Epithelial cell of proximal tubule (primary cell): ENCODE measurements around the gene KRTAP9-6. TPM values are rescaled to one million over a fixed set of nuclear protein-coding genes. Genes with fewer than 3 reads are reported as not detected.
"Not testable (repeated sequence)": the region's sequence is repeated elsewhere in the genome, so short reads cannot be mapped to it uniquely, and the experiment has no call there.

Source experiments
- DNase-seq: peaks from one replicate; pipeline ENCODE4 v3.0.0-alpha.2; 2011; ENCODE audit warnings: low read depth
- H3K4me3 ChIP-seq: 2 replicates; pipeline ENCODE4 v1.5.1; 2011; ENCODE audit warnings: low read depth, mild to moderate bottlenecking, low read length
- total RNA-seq: library from RNA; depleted of rRNA; stranded (reverse); fragments of >200 nt; gene quantifications from 2 replicates; pipeline ENCODE4 v1.2.3, GENCODE V29; 2015
- TF ChIP-seq, protein P1 (sequence below): conservative IDR thresholded peaks from 2 replicates; pipeline ENCODE4 v1.5.1; 2012; ENCODE audit warnings: low read depth, mild to moderate bottlenecking, low read length

The KRTAP9-6 gene
- total RNA-seq, 1 donor from 2014 or later, result not detected

DNA sequence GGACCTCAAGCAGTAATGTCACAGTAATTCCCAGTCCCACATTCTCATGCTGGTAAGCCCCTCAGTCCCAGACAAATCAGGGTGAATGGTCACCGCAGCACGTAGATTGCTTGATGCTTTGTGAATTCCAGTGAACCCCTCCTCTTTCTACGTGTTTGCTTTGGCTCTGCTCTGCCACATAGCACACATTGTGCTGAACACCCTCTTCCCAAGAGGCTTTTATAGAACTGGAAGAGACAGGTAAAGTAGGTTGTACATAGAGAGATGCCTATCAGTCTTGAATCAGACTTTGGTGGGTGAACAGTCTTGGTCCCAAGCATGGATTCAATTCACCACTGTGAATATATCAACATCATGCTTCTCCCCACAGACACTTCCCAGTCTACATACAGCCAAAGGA lies 579 bp upstream of the KRTAP9-6 start:
- no peak overlapping the region for H3K4me3 ChIP-seq
- TF ChIP-seq, protein P1, sequence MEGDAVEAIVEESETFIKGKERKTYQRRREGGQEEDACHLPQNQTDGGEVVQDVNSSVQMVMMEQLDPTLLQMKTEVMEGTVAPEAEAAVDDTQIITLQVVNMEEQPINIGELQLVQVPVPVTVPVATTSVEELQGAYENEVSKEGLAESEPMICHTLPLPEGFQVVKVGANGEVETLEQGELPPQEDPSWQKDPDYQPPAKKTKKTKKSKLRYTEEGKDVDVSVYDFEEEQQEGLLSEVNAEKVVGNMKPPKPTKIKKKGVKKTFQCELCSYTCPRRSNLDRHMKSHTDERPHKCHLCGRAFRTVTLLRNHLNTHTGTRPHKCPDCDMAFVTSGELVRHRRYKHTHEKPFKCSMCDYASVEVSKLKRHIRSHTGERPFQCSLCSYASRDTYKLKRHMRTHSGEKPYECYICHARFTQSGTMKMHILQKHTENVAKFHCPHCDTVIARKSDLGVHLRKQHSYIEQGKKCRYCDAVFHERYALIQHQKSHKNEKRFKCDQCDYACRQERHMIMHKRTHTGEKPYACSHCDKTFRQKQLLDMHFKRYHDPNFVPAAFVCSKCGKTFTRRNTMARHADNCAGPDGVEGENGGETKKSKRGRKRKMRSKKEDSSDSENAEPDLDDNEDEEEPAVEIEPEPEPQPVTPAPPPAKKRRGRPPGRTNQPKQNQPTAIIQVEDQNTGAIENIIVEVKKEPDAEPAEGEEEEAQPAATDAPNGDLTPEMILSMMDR, result no peak
- no peak for DNase-seq

DNA sequence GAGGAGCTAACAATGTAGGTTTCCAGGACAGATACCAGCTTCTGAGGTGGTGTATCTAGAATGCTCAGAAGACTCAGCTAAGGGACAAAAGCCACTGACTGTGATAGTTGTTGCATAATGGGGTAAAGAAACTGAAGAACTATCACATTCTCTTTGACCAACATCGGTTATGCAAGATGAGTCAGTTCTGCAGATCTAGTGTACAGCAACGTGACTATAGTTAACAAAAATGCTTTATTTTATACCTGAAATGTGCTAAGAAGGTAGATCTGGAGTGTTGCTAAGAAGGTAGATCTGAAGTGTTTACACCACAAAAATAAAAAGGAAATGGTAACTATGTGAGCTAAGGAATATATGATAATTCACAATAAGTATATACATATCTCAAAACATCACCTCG lies 2.5 kb downstream of the KRTAP9-6 start:
- DNase-seq, result no peak
- TF ChIP-seq, protein P1, result no peak
- no peak overlapping the region for H3K4me3 ChIP-seq

DNA sequence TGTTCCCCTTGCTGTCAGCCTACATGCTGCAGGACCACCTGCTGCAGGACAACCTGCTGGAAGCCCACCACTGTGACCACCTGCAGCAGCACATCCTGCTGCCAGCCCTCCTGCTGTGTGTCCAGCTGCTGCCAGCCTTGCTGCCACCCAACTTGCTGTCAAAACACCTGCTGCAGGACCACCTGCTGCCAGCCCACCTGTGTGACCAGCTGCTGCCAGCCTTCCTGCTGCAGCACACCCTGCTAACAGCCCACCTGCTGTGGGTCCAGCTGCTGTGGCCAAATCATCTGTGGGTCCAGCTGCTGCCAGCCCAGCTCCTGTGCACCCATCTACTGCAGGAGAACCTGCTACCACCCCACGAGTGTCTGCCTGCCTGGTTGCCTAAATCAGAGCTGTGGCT lies 6.1 kb downstream of the KRTAP9-6 start:
- H3K4me3 ChIP-seq, DNase-seq: not testable (repeated sequence)

DNA sequence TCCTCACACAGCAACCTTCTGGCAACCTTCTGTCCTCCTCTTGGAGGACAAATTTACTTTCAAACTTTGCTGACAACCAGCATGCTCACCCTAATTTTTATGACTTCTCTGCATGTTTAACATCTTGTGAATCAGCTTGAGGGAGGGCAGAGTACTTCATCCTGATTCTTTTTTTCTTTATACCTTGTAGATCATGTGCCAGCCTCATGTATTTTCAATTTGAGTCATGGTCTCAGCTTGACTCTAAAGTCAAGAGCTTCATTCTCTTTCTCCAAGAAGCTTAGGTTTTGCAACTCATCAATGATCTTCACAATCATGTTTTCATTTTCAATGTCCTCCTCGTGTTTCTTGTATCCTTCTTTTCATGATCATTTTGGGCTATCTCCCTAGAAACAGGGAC lies 6.7 kb downstream of the KRTAP9-6 start:
- no peak overlapping the region for H3K4me3 ChIP-seq
- TF ChIP-seq, protein P1, result no peak
- DNase-seq, result no peak

DNA sequence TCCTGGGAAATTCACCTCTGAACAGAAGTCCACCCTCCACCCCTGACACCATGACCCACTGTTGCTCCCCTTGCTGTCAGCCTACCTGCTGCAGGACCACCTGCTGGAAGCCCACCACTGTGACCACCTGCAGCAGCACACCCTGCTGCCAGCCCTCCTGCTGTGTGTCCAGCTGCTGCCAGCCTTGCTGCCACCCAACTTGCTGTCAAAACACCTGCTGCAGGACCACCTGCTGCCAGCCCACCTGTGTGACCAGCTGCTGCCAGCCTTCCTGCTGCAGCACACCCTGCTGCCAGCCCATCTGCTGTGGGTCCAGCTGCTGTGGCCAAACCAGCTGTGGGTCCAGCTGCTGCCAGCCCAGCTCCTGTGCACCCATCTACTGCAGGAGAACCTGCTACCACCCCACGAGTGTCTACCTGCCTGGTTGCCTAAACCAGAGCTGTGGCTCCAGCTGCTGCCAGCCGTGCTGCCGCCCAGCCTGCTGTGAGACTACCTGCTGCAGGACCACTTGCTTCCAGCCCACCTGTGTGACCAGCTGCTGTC lies 10.5 kb downstream of the KRTAP9-6 start, which contains the start of gene KRTAP9-7:
KRTAP9-7 (plus strand) TSS at position 51 of the 543 bp plus-strand sequence; CDS start at position 51, 0 bp downstream.
- DNase-seq, H3K4me3 ChIP-seq: not testable (repeated sequence)

DNA sequence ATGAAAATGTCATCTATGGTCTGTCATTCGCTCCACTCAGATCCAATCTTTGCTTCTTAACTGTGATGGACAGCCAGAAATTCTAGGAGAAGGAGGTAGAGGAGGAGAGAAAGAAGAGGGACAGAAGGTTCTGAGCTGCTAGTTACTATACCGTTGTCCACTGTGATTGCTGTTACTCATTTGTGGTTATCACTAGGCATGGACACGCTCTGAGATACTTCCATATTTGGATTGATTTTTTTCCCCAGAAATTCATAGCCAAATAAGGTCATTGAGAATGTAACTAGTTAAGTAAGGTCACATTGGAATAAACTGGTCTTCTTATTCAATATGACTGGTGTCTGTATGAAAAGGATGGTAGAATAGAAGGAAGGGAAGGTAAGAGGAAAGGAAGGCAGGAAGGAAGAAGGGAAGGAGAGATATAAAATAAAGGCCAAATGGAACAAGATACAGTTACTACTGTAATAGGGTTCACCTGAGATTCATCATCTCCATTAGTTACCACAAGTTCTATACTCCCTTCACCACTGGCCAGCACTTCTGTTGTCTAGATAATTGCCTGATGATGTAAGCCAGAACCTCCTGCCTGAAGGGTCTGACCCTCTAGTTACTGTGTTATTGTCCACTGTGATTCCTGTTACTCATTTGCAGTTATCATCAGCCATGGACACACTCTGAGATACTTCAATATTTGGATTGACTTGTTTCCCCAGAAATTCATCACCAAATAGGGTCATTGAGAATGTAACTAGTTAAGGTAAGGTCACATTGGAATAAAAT lies 13.2 kb downstream of the KRTAP9-6 start:
- TF ChIP-seq, protein P1, result no peak
- no peak for DNase-seq
- no peak overlapping the region for H3K4me3 ChIP-seq

DNA sequence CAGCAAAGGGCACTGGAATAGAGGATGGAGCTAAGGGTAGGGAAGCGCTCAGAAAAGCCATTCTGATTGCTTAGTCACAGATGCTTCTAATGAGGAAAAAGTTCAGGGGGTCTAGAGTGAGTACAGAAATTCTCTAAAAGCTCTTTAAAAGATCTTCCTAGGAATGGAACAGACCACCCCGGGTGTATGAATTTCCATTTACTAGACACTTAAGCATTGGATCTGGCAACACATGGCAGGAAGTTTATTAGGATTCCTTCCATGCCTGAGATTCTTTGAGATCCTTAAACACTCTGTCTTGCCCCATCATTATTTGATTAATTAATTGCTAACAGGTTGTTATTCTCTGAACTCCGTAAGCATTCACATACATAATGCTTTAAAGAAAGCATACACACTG lies 18.9 kb downstream of the KRTAP9-6 start:
- TF ChIP-seq, protein P1, result no peak

DNA sequence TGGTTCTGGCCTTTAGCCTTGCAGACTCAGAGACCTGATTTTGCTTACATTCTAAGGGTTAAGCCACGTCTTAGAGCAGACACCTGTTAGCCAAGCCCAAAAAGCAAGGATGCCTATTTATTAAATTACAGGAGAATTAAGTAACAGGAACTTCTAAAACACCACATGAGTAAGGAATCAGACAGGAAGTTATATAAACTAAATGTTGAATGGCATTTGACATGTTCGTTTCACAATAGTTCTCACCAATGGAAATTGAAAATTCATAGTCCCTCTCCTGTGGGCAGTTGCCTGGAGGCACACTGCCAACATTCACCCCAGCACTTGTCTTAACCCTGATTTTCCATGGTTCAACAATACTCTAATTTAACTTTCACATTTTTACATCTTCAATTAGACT lies 19.4 kb downstream of the KRTAP9-6 start:
- DNase-seq, result no peak
- no peak overlapping the region for H3K4me3 ChIP-seq
- TF ChIP-seq, protein P1, result no peak

More for the DNA sequence above, 18.9 kb downstream of the KRTAP9-6 start:
- no peak overlapping the region for H3K4me3 ChIP-seq
- DNase-seq, result no peak
